GM12875 (cell line): Measurements from ENCODE around the gene SPHKAP.

Experiments
- H3K4me3 ChIP-seq: one replicate; pipeline ENCODE4 v1.5.1; 2011; ENCODE audit warnings: low read depth, low read length, control low read depth
- CTCF ChIP-seq: IDR thresholded peaks from 2 replicates; pipeline ENCODE4 v1.5.1; 2011; ENCODE audit warnings: low read depth, mild to moderate bottlenecking, control low read depth, inconsistent platforms, low read length, moderate library complexity, borderline replicate concordance; ENCODE audit not compliant: insufficient read depth

SPHKAP gene

GRCh38 chr2:228102949-228103348 lies 78.5 kb downstream of the SPHKAP start:
- no peak for TF ChIP-seq CTCF
- H3K4me3 ChIP-seq, result no peak overlapping the region

GRCh38 chr2:228094377-228094921 lies 87.0 kb downstream of the SPHKAP start:
- H3K4me3 ChIP-seq, result no peak overlapping the region
- TF ChIP-seq CTCF, result no peak

- no peak for TF ChIP-seq CTCF
- no peak overlapping the region for H3K4me3 ChIP-seq
Observed at GRCh38 chr2:228092056-228092455, 89.4 kb downstream of the SPHKAP start.

GRCh38 chr2:228086561-228086960 lies 94.9 kb downstream of the SPHKAP start:
- no peak for TF ChIP-seq CTCF
- H3K4me3 ChIP-seq, result no peak overlapping the region

- TF ChIP-seq CTCF, result no peak
- H3K4me3 ChIP-seq, result no peak overlapping the region
Observed at GRCh38 chr2:228084717-228085116, 96.8 kb downstream of the SPHKAP start.

GRCh38 chr2:228083131-228083530 lies 98.4 kb downstream of the SPHKAP start:
- no peak for TF ChIP-seq CTCF
- no peak overlapping the region for H3K4me3 ChIP-seq

- no peak overlapping the region for H3K4me3 ChIP-seq
- no peak for TF ChIP-seq CTCF
Observed at GRCh38 chr2:228082571-228082970, 98.9 kb downstream of the SPHKAP start.
